Lower leg skin (tissue), 4 donors: ENCODE results near the gene UNC5C. TPM values are rescaled to one million over a fixed set of nuclear protein-coding genes. Genes with fewer than 3 reads are reported as not detected.

Experiments used
- DNase-seq, 2 donors: peaks; one replicate each; pipeline ENCODE4 v3.0.0-alpha.2; 2019; ENCODE audit warnings: low spot score in 2 of 2
- H3K4me3 ChIP-seq: fragments of 200-600 bp; sonication (generic); 2 replicates; pipeline ENCODE4 v1.5.1; 2017; ENCODE audit warnings: mild to moderate bottlenecking, low read depth; ENCODE audit not compliant: poor library complexity, severe bottlenecking
- POLR2A ChIP-seq, 2 donors: fragments of 450-650 bp; IDR thresholded peaks; one replicate each; pipeline ENCODE4 v1.6.1; 2016 to 2017; ENCODE audit warnings: antibody characterized with exemption in 2 of 2, mild to moderate bottlenecking in 1 of 2, moderate library complexity in 1 of 2
- WGBS, 2 donors: methylation state at CpG; one replicate each; pipeline ENCODE4 v1.1.5; 2018; 5-methylcytosine and 5-hydroxymethylcytosine counted together
- intact Hi-C: fragments of 100-400 bp; cut with DNase I; formaldehyde crosslinking; loops from one replicate; pipeline ENCODE4 v1.15.0; 2023; ENCODE audit warnings: low total_unique reads
- total RNA-seq, 4 donors: library from RNA; depleted of rRNA; stranded (reverse); fragments of >200 nt; gene quantifications; one replicate each; pipeline ENCODE4 v1.1.0, GENCODE V29; 2016
- TF ChIP-seq, protein P1 (sequence below), 3 donors: fragments of 450-650 bp; IDR thresholded peaks; one replicate each; pipeline ENCODE4 v1.5.1; 2016; ENCODE audit warnings: antibody characterized with exemption in 3 of 3, mild to moderate bottlenecking in 3 of 3, moderate library complexity in 2 of 3

The UNC5C gene
- total RNA-seq, result 1 to 10 TPM in 2 of 4 donors, under 1 TPM in 2; 0.34 to 1.8 (median 1.2) TPM

DNA sequence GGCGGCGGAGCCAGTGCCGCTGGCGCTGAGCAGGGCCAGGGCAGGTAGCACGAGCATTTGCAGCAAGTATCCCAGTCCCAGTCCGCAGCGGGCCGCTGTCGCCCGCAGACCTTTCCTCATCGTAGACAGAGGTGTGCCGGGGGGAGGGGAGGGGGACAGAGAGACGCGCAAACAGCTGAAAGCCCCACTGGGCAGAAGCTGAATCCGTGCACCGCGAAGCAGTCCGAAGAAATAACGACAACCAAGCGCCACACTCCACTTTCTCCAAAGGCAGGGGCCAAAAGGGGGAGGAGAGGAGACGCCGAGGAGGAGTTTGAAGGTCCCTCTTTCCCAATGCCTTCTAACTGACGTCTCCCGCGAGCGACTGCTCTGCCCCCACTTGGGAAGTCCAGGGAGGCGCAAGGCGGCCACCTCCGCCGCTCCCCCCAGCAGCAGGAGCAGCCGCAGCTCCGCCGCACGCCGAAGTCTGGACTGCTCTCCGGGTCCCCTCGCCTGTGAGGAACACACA lies at the start of gene UNC5C:
Gene UNC5C (minus strand): TSS at position 236 of the 508 bp plus-strand sequence.
- DNase-seq, result peak in 1 of 2 donors; percentile 82
- WGBS, 2 donors, result 1 to 2% methylated on average over 35 to 37 of the region's 37 CpGs
- TF ChIP-seq, protein P1, sequence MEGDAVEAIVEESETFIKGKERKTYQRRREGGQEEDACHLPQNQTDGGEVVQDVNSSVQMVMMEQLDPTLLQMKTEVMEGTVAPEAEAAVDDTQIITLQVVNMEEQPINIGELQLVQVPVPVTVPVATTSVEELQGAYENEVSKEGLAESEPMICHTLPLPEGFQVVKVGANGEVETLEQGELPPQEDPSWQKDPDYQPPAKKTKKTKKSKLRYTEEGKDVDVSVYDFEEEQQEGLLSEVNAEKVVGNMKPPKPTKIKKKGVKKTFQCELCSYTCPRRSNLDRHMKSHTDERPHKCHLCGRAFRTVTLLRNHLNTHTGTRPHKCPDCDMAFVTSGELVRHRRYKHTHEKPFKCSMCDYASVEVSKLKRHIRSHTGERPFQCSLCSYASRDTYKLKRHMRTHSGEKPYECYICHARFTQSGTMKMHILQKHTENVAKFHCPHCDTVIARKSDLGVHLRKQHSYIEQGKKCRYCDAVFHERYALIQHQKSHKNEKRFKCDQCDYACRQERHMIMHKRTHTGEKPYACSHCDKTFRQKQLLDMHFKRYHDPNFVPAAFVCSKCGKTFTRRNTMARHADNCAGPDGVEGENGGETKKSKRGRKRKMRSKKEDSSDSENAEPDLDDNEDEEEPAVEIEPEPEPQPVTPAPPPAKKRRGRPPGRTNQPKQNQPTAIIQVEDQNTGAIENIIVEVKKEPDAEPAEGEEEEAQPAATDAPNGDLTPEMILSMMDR (IDR thresholded peaks at IDR 0.05), result no peak
- TF ChIP-seq POLR2A (IDR thresholded peaks at IDR 0.05), result no peak
- intact Hi-C loops, result no loop called here
- H3K4me3 ChIP-seq, result peak within 1 kb of the TSS; percentile 18

DNA sequence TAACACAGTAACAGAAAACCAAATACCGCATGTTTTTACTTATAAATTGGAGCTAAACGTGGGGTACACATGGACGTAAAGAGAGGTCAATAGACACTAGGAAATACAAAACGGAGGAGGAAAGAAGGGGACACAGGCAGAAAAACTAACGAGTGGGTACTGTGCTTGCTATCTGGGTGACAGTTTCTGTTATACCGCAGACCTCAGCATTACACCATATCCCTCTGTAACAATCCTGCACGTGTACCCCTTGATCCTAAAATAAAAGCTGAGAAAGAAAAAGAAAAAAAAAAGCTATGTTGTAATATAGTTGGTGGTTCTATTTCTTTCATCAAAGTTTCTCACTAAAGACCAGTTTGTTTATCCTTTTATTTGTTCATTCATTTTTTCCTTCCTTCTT lies 47.9 kb upstream of the UNC5C start:
- no peak for TF ChIP-seq POLR2A (IDR thresholded peaks at IDR 0.05)
- TF ChIP-seq, protein P1 (IDR thresholded peaks at IDR 0.05), result no peak
- no peak for DNase-seq
- 82 to 83% methylated on average over 7 of the region's 7 CpGs for WGBS, 2 donors
- no peak overlapping the region for H3K4me3 ChIP-seq
- intact Hi-C loops, result no loop called here

DNA sequence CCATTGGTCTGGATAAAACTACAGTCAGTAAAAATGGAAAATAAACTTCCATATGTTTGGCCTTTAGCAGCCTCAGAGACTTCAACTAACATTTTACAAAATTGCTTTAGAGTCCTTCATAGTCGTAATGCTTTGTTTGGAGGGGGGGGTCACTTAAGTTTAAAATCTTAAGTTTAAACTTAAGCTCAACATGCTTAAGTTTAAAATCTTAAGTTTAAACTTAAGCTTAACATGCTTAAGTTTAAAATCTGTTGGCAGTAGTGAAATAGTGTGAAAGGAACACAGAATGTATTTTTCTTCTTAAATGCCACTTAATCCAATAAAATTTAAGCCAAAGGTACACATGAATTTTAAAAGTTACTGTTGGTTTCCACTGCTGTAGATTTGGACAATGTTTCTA lies 45.9 kb upstream of the UNC5C start:
- WGBS, 2 donors, result 86 to 96% methylated on average over 1 of the region's 1 CpG
- H3K4me3 ChIP-seq, result no peak overlapping the region
- TF ChIP-seq POLR2A (IDR thresholded peaks at IDR 0.05), result no peak
- intact Hi-C loops, result no loop called here
- DNase-seq, result no peak

DNA sequence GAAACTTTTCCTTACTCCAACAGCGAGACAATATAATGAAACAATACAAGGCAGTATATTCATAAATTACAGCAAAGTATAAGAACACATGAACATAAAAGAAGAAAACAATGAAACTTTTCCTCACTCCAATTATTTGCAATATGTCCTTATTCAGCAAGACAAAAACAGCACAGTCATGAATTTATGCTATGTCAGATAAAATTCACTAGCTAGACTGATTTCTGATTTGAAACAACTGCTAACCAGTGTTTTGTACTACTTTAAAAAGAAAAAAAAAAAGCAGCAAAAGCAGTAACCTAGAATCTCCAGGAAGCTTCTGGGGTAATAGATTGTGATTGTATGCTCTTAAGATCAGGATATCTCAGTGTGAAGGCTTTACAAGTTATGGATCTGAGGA lies 45.2 kb upstream of the UNC5C start:
- no peak overlapping the region for H3K4me3 ChIP-seq
- 87 to 96% methylated on average over 1 of the region's 1 CpG for whole genome bisulfite sequencing, 2 donors
- intact Hi-C loops, result no loop called here
- TF ChIP-seq POLR2A (IDR thresholded peaks at IDR 0.05), result no peak
- TF ChIP-seq, protein P1 (IDR thresholded peaks at IDR 0.05), result no peak
- no peak for DNase-seq

DNA sequence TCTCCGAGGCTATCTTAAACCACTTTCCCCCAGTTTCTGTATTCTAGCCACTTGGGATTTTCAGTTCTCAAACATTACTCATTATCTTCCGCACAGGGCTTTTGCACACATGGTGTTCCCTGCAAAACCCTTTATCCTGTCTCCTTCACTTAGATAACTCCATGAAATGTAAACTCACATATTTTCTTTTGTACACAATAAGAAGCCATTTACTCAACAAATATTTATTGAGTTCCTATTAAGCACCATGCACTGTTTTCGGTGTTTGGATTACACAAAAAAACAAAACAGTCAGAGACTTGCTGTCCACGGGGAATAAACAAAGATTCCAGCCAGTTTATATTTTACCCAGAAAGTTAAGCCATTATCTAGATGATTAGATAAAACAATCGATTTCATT lies 42.5 kb upstream of the UNC5C start:
- intact Hi-C loops, result no loop called here
- DNase-seq, result no peak
- no peak overlapping the region for H3K4me3 ChIP-seq
- WGBS, 2 donors, result 84 to 91% methylated on average over 5 of the region's 5 CpGs
- TF ChIP-seq, protein P1 (IDR thresholded peaks at IDR 0.05), result no peak
- TF ChIP-seq POLR2A (IDR thresholded peaks at IDR 0.05), result no peak

DNA sequence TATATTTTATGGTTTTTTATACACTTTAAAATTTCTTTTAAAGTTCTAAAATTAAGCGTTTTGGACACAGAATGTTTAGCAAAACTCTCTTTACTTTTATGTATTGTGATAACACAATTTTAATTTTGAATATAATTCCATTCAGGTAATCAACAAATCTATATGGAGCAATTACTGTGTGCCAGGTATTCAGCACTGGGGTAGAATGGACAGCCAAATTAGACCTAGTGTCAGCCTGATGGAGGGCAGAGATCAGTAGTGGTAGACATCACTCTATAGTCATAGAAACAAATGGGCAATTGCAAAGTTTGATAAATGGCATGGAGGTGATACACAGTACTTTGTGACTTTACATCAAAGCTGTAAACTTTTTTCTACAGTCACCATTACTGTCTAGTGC lies 41.8 kb upstream of the UNC5C start:
- TF ChIP-seq POLR2A (IDR thresholded peaks at IDR 0.05), result no peak
- TF ChIP-seq, protein P1 (IDR thresholded peaks at IDR 0.05), result no peak
- no peak overlapping the region for H3K4me3 ChIP-seq
- DNase-seq, result no peak
- intact Hi-C loops, result no loop called here
- 86 to 88% methylated on average over 1 of the region's 1 CpG for WGBS, 2 donors
